ENCODE measurements around the gene TMEM179B. TPM values are rescaled to one million over a fixed set of nuclear protein-coding genes. Genes with fewer than 3 reads are reported as not detected.

The TMEM179B gene
- total and polyA plus RNA-seq, 2 of the 13 experiments (the other 11 are each of a cell fraction or from before 2014, with no cell fraction given) = 24.8 to 25.7 TPM

GRCh38 chr11:62753736-62754603 is 33.2 kb upstream of the TMEM179B start, which contains the start of gene ZBTB3 (continued):
- TF ChIP-seq TBX2 (CRISPR knock-in tag; IDR thresholded peaks at IDR 0.05; ENCODE audit: borderline replicate concordance) = peak; percentile 37; the same call in 1 of the 2 replicates
- no peak for TF ChIP-seq ZFP41 (CRISPR knock-in tag; IDR thresholded peaks at IDR 0.05; ENCODE audit: borderline replicate concordance)
- no peak for TF ChIP-seq ZNF234 (CRISPR knock-in tag; conservative IDR thresholded peaks at IDR 0.05)
- TF ChIP-seq FOXM1 (CRISPR knock-in tag; IDR thresholded peaks at IDR 0.05) = no peak
- TF ChIP-seq NR1H2 (CRISPR knock-in tag; IDR thresholded peaks at IDR 0.05; ENCODE audit: borderline replicate concordance, low read depth) = no peak
- TF ChIP-seq ZNF629 (CRISPR knock-in tag; conservative IDR thresholded peaks at IDR 0.05) = no peak
- no peak for TF ChIP-seq ZNF329 (CRISPR knock-in tag; IDR thresholded peaks at IDR 0.05; ENCODE audit: low read depth)
- TF ChIP-seq ZC3H13 (CRISPR knock-in tag; IDR thresholded peaks at IDR 0.05) = no peak
- TF ChIP-seq ZBTB42 (CRISPR knock-in tag; IDR thresholded peaks at IDR 0.05) = no peak
- peak; percentile 31; the same call in 1 of the 2 replicates for TF ChIP-seq TBX3 (IDR thresholded peaks at IDR 0.05; ENCODE audit: borderline replicate concordance)
- TF ChIP-seq ZNF605 (CRISPR knock-in tag; IDR thresholded peaks at IDR 0.05) = 0 out of 2 replicates have a peak, but pooled peaks have one; percentile 41
- no peak for TF ChIP-seq CAMTA2 (CRISPR knock-in tag; IDR thresholded peaks at IDR 0.05; ENCODE audit: borderline replicate concordance)
- TF ChIP-seq ATF7 (IDR thresholded peaks at IDR 0.05) = no peak
- TF ChIP-seq ATF7 (CRISPR knock-in tag; IDR thresholded peaks at IDR 0.05) = no peak
- no peak for TF ChIP-seq ZMAT3 (CRISPR knock-in tag; conservative IDR thresholded peaks at IDR 0.05)
- peak; percentile 13 for TF ChIP-seq ERF (CRISPR knock-in tag; IDR thresholded peaks at IDR 0.05)
- TF ChIP-seq, protein P1, sequence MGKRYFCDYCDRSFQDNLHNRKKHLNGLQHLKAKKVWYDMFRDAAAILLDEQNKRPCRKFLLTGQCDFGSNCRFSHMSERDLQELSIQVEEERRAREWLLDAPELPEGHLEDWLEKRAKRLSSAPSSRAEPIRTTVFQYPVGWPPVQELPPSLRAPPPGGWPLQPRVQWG (CRISPR knock-in tag; IDR thresholded peaks at IDR 0.05; ENCODE audit: borderline replicate concordance, low read depth) = no peak
- TF ChIP-seq FOXJ3 (CRISPR knock-in tag; IDR thresholded peaks at IDR 0.05; ENCODE audit: borderline replicate concordance) = no peak
- no peak for TF ChIP-seq ZNF225 (CRISPR knock-in tag; IDR thresholded peaks at IDR 0.05)
- no peak for TF ChIP-seq ZSCAN30 (CRISPR knock-in tag; IDR thresholded peaks at IDR 0.05)
- TF ChIP-seq, protein P2, sequence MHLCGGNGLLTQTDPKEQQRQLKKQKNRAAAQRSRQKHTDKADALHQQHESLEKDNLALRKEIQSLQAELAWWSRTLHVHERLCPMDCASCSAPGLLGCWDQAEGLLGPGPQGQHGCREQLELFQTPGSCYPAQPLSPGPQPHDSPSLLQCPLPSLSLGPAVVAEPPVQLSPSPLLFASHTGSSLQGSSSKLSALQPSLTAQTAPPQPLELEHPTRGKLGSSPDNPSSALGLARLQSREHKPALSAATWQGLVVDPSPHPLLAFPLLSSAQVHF (CRISPR knock-in tag; IDR thresholded peaks at IDR 0.05) = no peak
- no peak for TF ChIP-seq ZNF143 (CRISPR knock-in tag; IDR thresholded peaks at IDR 0.05)
- TF ChIP-seq, protein P3, sequence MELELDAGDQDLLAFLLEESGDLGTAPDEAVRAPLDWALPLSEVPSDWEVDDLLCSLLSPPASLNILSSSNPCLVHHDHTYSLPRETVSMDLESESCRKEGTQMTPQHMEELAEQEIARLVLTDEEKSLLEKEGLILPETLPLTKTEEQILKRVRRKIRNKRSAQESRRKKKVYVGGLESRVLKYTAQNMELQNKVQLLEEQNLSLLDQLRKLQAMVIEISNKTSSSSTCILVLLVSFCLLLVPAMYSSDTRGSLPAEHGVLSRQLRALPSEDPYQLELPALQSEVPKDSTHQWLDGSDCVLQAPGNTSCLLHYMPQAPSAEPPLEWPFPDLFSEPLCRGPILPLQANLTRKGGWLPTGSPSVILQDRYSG (CRISPR knock-in tag; IDR thresholded peaks at IDR 0.05) = no peak
- no peak; the same call in 1 of the 2 replicates for TF ChIP-seq RXRB (CRISPR knock-in tag; IDR thresholded peaks at IDR 0.05; ENCODE audit: borderline replicate concordance)
- no peak for TF ChIP-seq ATAD3A (CRISPR knock-in tag; IDR thresholded peaks at IDR 0.05)
- TF ChIP-seq ZNF589 (CRISPR knock-in tag; conservative IDR thresholded peaks at IDR 0.05) = no peak
- no peak for TF ChIP-seq ZNF382 (CRISPR knock-in tag; IDR thresholded peaks at IDR 0.05; ENCODE audit: borderline replicate concordance)
- no peak for TF ChIP-seq ZNF616 (CRISPR knock-in tag; IDR thresholded peaks at IDR 0.05; ENCODE audit: low read depth)
